Gastroesophageal sphincter (tissue), 4 donors: ENCODE measurements around the gene KRT83. TPM values are rescaled to one million over a fixed set of nuclear protein-coding genes. Genes with fewer than 3 reads are reported as not detected.

Experiments used
- ATAC-seq: fragments of 150-250 bp; one replicate; pipeline ENCODE4 v1.9.1; 2016; ENCODE audit warnings: mild to moderate bottlenecking, moderate library complexity
- H3K27ac ChIP-seq, 4 donors: fragments of 200-600 bp; sonication (generic) in 3 of 4; 1 replicate in 3 of 4; 2 replicates in 1 of 4; pipeline ENCODE4 v1.5.1; 2016 to 2019
- H3K27me3 ChIP-seq: fragments of 200-600 bp; sonication (generic); one replicate; pipeline ENCODE4 v1.5.1; 2019
- H3K36me3 ChIP-seq, 2 donors: fragments of 200-600 bp; sonication (generic); one replicate each; pipeline ENCODE4 v1.5.1; 2019; ENCODE audit warnings: control low read depth in 1 of 2
- H3K4me1 ChIP-seq, 3 donors: fragments of 200-600 bp; sonication (generic); 1 replicate in 2 of 3; 2 replicates in 1 of 3; pipeline ENCODE4 v1.5.1; 2016 to 2019; ENCODE audit warnings: control low read depth in 2 of 3
- H3K4me3 ChIP-seq, 2 donors: fragments of 200-600 bp; sonication (generic); one replicate each; pipeline ENCODE4 v1.5.1; 2019; ENCODE audit warnings: mild to moderate bottlenecking in 1 of 2, moderate library complexity in 1 of 2
- H3K9me3 ChIP-seq, 3 donors: fragments of 200-600 bp; sonication (generic); one replicate each; pipeline ENCODE4 v1.5.1; 2017 to 2019; ENCODE audit warnings: control low read depth in 2 of 3
- EP300 ChIP-seq: sonication (generic); formaldehyde crosslinking; IDR thresholded peaks from one replicate; pipeline ENCODE4 v1.6.1; 2017; ENCODE audit warnings: antibody characterized with exemption, mild to moderate bottlenecking
- POLR2A ChIP-seq, 2 donors: fragments of 450-650 bp; IDR thresholded peaks; one replicate each; pipeline ENCODE4 v1.6.1; 2017; ENCODE audit warnings: antibody characterized with exemption in 2 of 2, mild to moderate bottlenecking in 2 of 2, moderate library complexity in 1 of 2
- POLR2AphosphoS5 ChIP-seq: sonication (generic); formaldehyde crosslinking; IDR thresholded peaks from one replicate; pipeline ENCODE4 v1.6.1; 2017; ENCODE audit warnings: antibody characterized with exemption
- WGBS, 2 donors: methylation state at CpG; one replicate each; pipeline ENCODE4 v1.1.5; 2018; ENCODE audit warnings: low coverage in 1 of 2; 5-methylcytosine and 5-hydroxymethylcytosine counted together
- total RNA-seq, 4 donors: library from RNA; depleted of rRNA; stranded (reverse); fragments of >200 nt; gene quantifications; one replicate each; pipeline ENCODE4 v1.1.0, GENCODE V29; 2016
- TF ChIP-seq, protein P1 (sequence below), 4 experiments: fragments of 200-600 bp in 2 of 4; fragments of 450-650 bp in 2 of 4; sonication (generic) in 1 of 4; IDR thresholded peaks; one replicate each; pipeline ENCODE4 v1.5.1; 2017 to 2019; ENCODE audit warnings: antibody characterized with exemption in 4 of 4, mild to moderate bottlenecking in 2 of 4, moderate library complexity in 2 of 4

The KRT83 gene
- total RNA-seq, 4 donors from 2014 or later = not detected

DNA sequence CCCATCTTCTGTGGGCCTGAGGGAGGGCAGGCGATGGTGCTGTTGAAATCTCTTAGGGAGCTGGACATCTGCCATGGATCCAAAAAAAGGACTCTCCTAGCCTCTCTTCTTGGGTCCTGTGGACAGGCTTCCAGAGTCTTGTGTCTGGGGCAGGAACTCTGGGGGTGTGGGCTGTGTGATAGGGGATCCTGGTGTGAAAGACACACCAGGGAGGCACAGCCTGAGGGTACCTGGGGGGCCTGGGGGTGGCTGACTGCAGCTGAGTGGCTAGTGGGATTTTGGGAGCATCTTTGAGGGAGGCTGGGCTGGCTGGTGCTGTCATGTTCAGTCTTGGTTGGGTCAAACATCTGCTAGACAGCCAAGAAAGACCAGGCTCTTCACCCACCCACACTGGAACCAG lies 1.8 kb upstream of the KRT83 start:
- Histone ChIP-seq H3K36me3 (no peaks in the 10 kb centered on the region), H3K9me3 (no peaks in the 10 kb centered on the region), H3K4me1 (no peaks in the 10 kb centered on the region), H3K4me3 (no peak overlapping the region), H3K27me3 (peaks cover 33% of the 10 kb centered on the region), H3K27ac (no peak overlapping the region)
- ATAC-seq = no peak
- TF ChIP-seq POLR2A (IDR thresholded peaks at IDR 0.05) (no peak), EP300 (no peak), POLR2AphosphoS5 (no peak)
- TF ChIP-seq, protein P1, sequence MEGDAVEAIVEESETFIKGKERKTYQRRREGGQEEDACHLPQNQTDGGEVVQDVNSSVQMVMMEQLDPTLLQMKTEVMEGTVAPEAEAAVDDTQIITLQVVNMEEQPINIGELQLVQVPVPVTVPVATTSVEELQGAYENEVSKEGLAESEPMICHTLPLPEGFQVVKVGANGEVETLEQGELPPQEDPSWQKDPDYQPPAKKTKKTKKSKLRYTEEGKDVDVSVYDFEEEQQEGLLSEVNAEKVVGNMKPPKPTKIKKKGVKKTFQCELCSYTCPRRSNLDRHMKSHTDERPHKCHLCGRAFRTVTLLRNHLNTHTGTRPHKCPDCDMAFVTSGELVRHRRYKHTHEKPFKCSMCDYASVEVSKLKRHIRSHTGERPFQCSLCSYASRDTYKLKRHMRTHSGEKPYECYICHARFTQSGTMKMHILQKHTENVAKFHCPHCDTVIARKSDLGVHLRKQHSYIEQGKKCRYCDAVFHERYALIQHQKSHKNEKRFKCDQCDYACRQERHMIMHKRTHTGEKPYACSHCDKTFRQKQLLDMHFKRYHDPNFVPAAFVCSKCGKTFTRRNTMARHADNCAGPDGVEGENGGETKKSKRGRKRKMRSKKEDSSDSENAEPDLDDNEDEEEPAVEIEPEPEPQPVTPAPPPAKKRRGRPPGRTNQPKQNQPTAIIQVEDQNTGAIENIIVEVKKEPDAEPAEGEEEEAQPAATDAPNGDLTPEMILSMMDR (IDR thresholded peaks at IDR 0.05) = no peak
- WGBS, 2 donors = 44% methylated on average over 1 of the region's 1 CpG; no CpG with 5 or more reads in 1 of the 2 donors

DNA sequence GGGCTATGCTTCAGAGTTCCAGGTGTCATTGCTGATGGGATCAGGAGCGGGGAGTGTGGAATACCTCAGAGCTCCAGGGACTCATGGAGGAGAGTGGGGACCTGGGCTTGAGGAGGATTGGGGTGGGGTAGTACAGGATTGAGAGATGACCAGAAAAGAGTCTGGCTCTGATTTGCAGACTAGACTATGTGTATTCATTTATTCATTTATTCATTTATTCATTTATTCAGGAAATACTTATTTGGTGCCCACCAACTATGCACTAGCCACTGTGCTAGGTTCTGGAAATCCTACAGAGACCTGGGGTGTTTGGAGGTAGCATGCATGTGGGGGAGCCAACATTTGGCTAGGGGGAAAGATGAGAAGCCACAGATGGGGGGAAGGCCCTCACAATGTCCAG lies 871 bp upstream of the KRT83 start:
- ATAC-seq = no peak
- no peaks in the 10 kb centered on the region for H3K4me1 ChIP-seq
- 100% methylated on average over 1 of the region's 1 CpG; no CpG with 5 or more reads in 1 of the 2 donors for WGBS, 2 donors
- H3K4me3 ChIP-seq = no peak overlapping the region
- H3K27ac ChIP-seq = no peak overlapping the region
- H3K27me3 ChIP-seq = peaks cover 39% of the 10 kb centered on the region
- no peak for TF ChIP-seq POLR2A (IDR thresholded peaks at IDR 0.05)
- TF ChIP-seq, protein P1 (IDR thresholded peaks at IDR 0.05) = no peak
- TF ChIP-seq EP300 = no peak
- TF ChIP-seq POLR2AphosphoS5 = no peak
- no peaks in the 10 kb centered on the region for H3K36me3 ChIP-seq
- no peaks in the 10 kb centered on the region for H3K9me3 ChIP-seq

DNA sequence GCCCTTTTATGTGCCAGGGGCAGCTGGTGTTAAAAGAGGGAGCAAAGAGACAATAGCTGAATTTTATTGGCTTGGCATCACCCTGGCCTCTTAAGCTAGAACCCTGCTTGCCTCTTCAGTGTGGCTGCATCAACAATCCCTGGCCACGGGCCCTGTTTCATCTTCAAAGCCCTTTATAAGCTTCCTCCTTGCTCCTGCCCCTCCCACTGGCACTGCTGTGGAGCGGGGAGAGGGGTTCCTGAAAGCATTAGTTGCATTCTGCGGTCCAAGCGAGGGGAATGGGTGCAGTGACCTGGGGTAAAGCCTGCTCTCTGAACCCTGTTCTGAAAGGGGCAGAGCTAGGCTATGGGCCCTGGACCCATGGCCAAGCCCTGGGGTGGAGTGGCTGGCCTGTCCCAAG lies 220 bp upstream of the KRT83 start:
- TF ChIP-seq, protein P1 (IDR thresholded peaks at IDR 0.05) = no peak
- TF ChIP-seq EP300 = no peak
- no peak for TF ChIP-seq POLR2A (IDR thresholded peaks at IDR 0.05)
- 38 to 50% methylated on average over 1 of the region's 4 CpGs for WGBS, 2 donors

DNA sequence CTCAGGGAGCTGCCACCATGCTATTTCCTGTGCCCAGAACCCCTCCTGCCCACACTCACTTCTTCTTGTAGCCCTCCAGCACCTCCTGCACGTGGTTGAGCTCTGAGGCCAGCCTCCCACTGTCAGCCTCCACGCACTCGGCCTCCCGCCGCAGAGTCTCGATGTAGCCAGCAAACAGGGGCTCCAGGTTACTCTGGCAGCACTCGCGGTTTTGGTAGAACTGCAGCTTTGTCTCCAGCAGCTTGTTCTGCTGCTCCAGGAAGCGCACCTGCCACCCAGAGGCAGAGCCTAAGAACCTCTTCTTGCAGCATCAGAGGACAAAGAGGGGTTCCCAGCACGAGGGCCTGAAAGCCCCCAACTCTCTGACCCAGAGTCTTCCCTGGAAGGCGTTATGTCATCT lies 2.1 kb downstream of the KRT83 start:
- TF ChIP-seq POLR2AphosphoS5 = no peak
- no peak for TF ChIP-seq POLR2A (IDR thresholded peaks at IDR 0.05)
- TF ChIP-seq, protein P1 (IDR thresholded peaks at IDR 0.05) = no peak
- no peak for TF ChIP-seq EP300
- Histone ChIP-seq H3K27ac (no peak overlapping the region), H3K36me3 (no peaks in the 10 kb centered on the region), H3K27me3 (peaks cover 43% of the 10 kb centered on the region), H3K4me1 (no peaks in the 10 kb centered on the region), H3K4me3 (no peak overlapping the region), H3K9me3 (no peaks in the 10 kb centered on the region)
- 27 to 64% methylated on average over 2 to 5 of the region's 11 CpGs for WGBS, 2 donors
- no peak for ATAC-seq

More for the DNA sequence above, 220 bp upstream of the KRT83 start:
- no peaks in the 10 kb centered on the region for H3K9me3 ChIP-seq
- ATAC-seq = no peak
- H3K27me3 ChIP-seq = peaks cover 39% of the 10 kb centered on the region
- H3K27ac ChIP-seq = no peak overlapping the region
- no peak overlapping the region for H3K4me3 ChIP-seq
- no peaks in the 10 kb centered on the region for H3K4me1 ChIP-seq
- no peaks in the 10 kb centered on the region for H3K36me3 ChIP-seq

DNA sequence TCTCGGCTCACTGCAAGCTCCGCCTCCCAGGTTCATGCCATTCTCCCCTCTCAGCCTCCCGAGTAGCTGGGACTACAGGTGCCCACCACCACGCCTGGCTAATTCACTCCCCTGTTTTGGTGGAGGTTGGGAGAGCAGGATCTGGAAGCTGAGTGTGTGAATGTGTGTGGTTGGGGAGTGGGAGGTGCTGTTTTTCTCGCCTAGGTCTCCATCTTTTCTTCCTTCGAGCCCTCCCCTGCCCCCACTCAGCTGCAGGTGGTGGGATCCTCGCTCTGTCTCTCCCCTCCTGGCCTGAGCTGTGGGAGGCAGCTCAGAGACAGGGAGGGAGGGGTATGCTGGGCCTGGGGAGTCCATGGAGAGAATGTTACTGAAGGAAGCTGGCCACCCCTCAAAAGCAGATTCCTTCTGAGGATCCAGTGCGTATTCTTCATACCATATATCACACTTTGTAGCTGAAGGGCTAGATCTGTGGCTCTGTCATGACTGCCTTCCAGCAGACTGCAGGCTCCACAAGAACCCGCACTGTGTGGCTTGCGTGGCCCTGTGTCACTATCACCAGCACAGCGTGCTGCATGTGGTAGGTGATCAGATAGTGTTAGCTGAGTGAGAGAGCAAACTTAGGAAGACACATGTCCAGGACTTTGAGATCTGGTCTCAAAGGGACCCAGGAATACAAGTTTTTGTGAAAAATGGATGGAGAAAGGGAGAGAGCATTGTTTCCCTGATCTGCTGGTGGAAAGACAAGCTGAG lies 2.8 kb downstream of the KRT83 start:
- Histone ChIP-seq H3K4me1 (no peaks in the 10 kb centered on the region), H3K4me3 (no peak overlapping the region), H3K27ac (no peak overlapping the region), H3K27me3 (peaks cover 46% of the 10 kb centered on the region), H3K36me3 (no peaks in the 10 kb centered on the region), H3K9me3 (no peaks in the 10 kb centered on the region)
- ATAC-seq = no peak
- WGBS, 2 donors = 0 to 91% methylated on average over 1 to 5 of the region's 11 CpGs
- TF ChIP-seq POLR2AphosphoS5 (no peak), EP300 (no peak), POLR2A (IDR thresholded peaks at IDR 0.05) (no peak)
- TF ChIP-seq, protein P1 (IDR thresholded peaks at IDR 0.05) = no peak
